ENCODE measurements around the gene SLC35A1. TPM values are rescaled to one million over a fixed set of nuclear protein-coding genes. Genes with fewer than 3 reads are reported as not detected.

The SLC35A1 gene
- total and polyA plus RNA-seq, 2 of the 8 experiments (the other 6 are each of a cell fraction or from before 2014, with no cell fraction given), result 4.7 to 9.2 TPM

- TF ChIP-seq, protein P1, sequence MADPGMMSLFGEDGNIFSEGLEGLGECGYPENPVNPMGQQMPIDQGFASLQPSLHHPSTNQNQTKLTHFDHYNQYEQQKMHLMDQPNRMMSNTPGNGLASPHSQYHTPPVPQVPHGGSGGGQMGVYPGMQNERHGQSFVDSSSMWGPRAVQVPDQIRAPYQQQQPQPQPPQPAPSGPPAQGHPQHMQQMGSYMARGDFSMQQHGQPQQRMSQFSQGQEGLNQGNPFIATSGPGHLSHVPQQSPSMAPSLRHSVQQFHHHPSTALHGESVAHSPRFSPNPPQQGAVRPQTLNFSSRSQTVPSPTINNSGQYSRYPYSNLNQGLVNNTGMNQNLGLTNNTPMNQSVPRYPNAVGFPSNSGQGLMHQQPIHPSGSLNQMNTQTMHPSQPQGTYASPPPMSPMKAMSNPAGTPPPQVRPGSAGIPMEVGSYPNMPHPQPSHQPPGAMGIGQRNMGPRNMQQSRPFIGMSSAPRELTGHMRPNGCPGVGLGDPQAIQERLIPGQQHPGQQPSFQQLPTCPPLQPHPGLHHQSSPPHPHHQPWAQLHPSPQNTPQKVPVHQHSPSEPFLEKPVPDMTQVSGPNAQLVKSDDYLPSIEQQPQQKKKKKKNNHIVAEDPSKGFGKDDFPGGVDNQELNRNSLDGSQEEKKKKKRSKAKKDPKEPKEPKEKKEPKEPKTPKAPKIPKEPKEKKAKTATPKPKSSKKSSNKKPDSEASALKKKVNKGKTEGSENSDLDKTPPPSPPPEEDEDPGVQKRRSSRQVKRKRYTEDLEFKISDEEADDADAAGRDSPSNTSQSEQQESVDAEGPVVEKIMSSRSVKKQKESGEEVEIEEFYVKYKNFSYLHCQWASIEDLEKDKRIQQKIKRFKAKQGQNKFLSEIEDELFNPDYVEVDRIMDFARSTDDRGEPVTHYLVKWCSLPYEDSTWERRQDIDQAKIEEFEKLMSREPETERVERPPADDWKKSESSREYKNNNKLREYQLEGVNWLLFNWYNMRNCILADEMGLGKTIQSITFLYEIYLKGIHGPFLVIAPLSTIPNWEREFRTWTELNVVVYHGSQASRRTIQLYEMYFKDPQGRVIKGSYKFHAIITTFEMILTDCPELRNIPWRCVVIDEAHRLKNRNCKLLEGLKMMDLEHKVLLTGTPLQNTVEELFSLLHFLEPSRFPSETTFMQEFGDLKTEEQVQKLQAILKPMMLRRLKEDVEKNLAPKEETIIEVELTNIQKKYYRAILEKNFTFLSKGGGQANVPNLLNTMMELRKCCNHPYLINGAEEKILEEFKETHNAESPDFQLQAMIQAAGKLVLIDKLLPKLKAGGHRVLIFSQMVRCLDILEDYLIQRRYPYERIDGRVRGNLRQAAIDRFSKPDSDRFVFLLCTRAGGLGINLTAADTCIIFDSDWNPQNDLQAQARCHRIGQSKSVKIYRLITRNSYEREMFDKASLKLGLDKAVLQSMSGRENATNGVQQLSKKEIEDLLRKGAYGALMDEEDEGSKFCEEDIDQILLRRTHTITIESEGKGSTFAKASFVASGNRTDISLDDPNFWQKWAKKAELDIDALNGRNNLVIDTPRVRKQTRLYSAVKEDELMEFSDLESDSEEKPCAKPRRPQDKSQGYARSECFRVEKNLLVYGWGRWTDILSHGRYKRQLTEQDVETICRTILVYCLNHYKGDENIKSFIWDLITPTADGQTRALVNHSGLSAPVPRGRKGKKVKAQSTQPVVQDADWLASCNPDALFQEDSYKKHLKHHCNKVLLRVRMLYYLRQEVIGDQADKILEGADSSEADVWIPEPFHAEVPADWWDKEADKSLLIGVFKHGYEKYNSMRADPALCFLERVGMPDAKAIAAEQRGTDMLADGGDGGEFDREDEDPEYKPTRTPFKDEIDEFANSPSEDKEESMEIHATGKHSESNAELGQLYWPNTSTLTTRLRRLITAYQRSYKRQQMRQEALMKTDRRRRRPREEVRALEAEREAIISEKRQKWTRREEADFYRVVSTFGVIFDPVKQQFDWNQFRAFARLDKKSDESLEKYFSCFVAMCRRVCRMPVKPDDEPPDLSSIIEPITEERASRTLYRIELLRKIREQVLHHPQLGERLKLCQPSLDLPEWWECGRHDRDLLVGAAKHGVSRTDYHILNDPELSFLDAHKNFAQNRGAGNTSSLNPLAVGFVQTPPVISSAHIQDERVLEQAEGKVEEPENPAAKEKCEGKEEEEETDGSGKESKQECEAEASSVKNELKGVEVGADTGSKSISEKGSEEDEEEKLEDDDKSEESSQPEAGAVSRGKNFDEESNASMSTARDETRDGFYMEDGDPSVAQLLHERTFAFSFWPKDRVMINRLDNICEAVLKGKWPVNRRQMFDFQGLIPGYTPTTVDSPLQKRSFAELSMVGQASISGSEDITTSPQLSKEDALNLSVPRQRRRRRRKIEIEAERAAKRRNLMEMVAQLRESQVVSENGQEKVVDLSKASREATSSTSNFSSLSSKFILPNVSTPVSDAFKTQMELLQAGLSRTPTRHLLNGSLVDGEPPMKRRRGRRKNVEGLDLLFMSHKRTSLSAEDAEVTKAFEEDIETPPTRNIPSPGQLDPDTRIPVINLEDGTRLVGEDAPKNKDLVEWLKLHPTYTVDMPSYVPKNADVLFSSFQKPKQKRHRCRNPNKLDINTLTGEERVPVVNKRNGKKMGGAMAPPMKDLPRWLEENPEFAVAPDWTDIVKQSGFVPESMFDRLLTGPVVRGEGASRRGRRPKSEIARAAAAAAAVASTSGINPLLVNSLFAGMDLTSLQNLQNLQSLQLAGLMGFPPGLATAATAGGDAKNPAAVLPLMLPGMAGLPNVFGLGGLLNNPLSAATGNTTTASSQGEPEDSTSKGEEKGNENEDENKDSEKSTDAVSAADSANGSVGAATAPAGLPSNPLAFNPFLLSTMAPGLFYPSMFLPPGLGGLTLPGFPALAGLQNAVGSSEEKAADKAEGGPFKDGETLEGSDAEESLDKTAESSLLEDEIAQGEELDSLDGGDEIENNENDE (IDR thresholded peaks at IDR 0.05; ENCODE audit: insufficient replicate concordance, low read length), result no peak
- TF ChIP-seq CEBPB (IDR thresholded peaks at IDR 0.05; ENCODE audit: low read depth, low read length) (no peak), TEAD4 (IDR thresholded peaks at IDR 0.05; ENCODE audit: low read depth, low read length) (no peak), POLR2AphosphoS5 (IDR thresholded peaks at IDR 0.05; ENCODE audit: low read depth, low read length) (no peak), BACH1 (IDR thresholded peaks at IDR 0.05; ENCODE audit: low read length) (no peak), SP4 (IDR thresholded peaks at IDR 0.05; ENCODE audit: low read length) (no peak), TAF1 (IDR thresholded peaks at IDR 0.05; ENCODE audit: low read depth, low read length) (no peak), EP300 (IDR thresholded peaks at IDR 0.05; ENCODE audit: borderline replicate concordance in 1 of 2, low read depth in 2 of 2, low read length in 2 of 2) (no peak)
- TF ChIP-seq, protein P2, sequence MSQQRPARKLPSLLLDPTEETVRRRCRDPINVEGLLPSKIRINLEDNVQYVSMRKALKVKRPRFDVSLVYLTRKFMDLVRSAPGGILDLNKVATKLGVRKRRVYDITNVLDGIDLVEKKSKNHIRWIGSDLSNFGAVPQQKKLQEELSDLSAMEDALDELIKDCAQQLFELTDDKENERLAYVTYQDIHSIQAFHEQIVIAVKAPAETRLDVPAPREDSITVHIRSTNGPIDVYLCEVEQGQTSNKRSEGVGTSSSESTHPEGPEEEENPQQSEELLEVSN (IDR thresholded peaks at IDR 0.05), result no peak
Observed at GRCh38 chr6:87534377-87535047, 61.7 kb downstream of the SLC35A1 start (continued).

Measured in H1 (cell line).